HG02571 (cell line): ENCODE results near the gene TM2D3.

Source experiments
- ATAC-seq: cut with Tn5 transposase; IDR thresholded peaks from one replicate; pipeline ENCODE4 v1.9.1; 2021; ENCODE audit warnings: mild to moderate bottlenecking, moderate library complexity; ENCODE audit not compliant: unreplicated experiment

TM2D3 gene

GRCh38 chr15:101625980-101626379 lies 26.2 kb downstream of the TM2D3 start:
- no peak for ATAC-seq

GRCh38 chr15:101625184-101625583 lies 27.0 kb downstream of the TM2D3 start:
- ATAC-seq = no peak

GRCh38 chr15:101623367-101624304 lies 28.5 kb downstream of the TM2D3 start:
- ATAC-seq = no peak

GRCh38 chr15:101621961-101622360 lies 30.2 kb downstream of the TM2D3 start:
- no peak for ATAC-seq

- ATAC-seq = no peak
These were observed 31.5 kb downstream of the TM2D3 start for GRCh38 chr15:101620671-101621070.

- no peak for ATAC-seq
These were observed 32.6 kb downstream of the TM2D3 start for GRCh38 chr15:101619615-101619865.

GRCh38 chr15:101618851-101619614 lies 33.1 kb downstream of the TM2D3 start:
- no peak for ATAC-seq

- no peak for ATAC-seq
These were observed 34.1 kb downstream of the TM2D3 start for GRCh38 chr15:101618076-101618475.

GRCh38 chr15:101617390-101617965 lies 34.7 kb downstream of the TM2D3 start:
- ATAC-seq = no peak

- no peak for ATAC-seq
These were observed 36.0 kb downstream of the TM2D3 start for GRCh38 chr15:101615986-101616848.

- ATAC-seq = no peak
These were observed 36.7 kb downstream of the TM2D3 start for GRCh38 chr15:101615414-101615985.

- ATAC-seq = no peak
These were observed 37.4 kb downstream of the TM2D3 start for GRCh38 chr15:101614761-101615160.

GRCh38 chr15:101614001-101614585 lies 38.1 kb downstream of the TM2D3 start:
- no peak for ATAC-seq

GRCh38 chr15:101613130-101614000 lies 38.8 kb downstream of the TM2D3 start:
- ATAC-seq = no peak

GRCh38 chr15:101612676-101613075 lies 39.5 kb downstream of the TM2D3 start:
- no peak for ATAC-seq

- ATAC-seq = no peak
These were observed 40.4 kb downstream of the TM2D3 start for GRCh38 chr15:101611580-101612299.

GRCh38 chr15:101611007-101611406 lies 41.2 kb downstream of the TM2D3 start:
- no peak for ATAC-seq

GRCh38 chr15:101610611-101611000 lies 41.6 kb downstream of the TM2D3 start:
- ATAC-seq = no peak
